H9 (cell line): Measurements from ENCODE around the gene SYCE3. TPM values are rescaled to one million over a fixed set of nuclear protein-coding genes. Genes with fewer than 3 reads are reported as not detected.

ENCODE experiments used
- DNase-seq: peaks from one replicate; pipeline ENCODE4 v3.0.0-alpha.2; 2017
- H2AFZ ChIP-seq: one replicate; pipeline ENCODE4 v1.6.1; 2013; ENCODE audit warnings: mild to moderate bottlenecking, low read length, control low read depth, moderate library complexity
- H2AK5ac ChIP-seq: 2 replicates; pipeline ENCODE4 v1.6.1; 2013; ENCODE audit warnings: low read length, control low read depth, mixed read lengths; ENCODE audit not compliant: insufficient read length
- H2BK120ac ChIP-seq: one replicate; pipeline ENCODE4 v1.6.1; 2013; ENCODE audit warnings: low read depth, mild to moderate bottlenecking, low read length, control low read depth, inconsistent platforms; ENCODE audit not compliant: poor library complexity, severe bottlenecking
- H2BK12ac ChIP-seq: 2 replicates; pipeline ENCODE4 v1.6.1; 2013; ENCODE audit warnings: low read length, control low read depth, mixed read lengths, low read depth; ENCODE audit not compliant: insufficient read length
- H2BK15ac ChIP-seq: 2 replicates; pipeline ENCODE4 v1.6.1; 2013; ENCODE audit warnings: low read depth, low read length, control low read depth
- H2BK20ac ChIP-seq: one replicate; pipeline ENCODE4 v1.6.1; 2013; ENCODE audit warnings: low read depth, mild to moderate bottlenecking, low read length, control low read depth, inconsistent platforms; ENCODE audit not compliant: poor library complexity, severe bottlenecking
- H2BK5ac ChIP-seq: 2 replicates; pipeline ENCODE4 v1.6.1; 2013; ENCODE audit warnings: low read length, control low read depth, mixed read lengths; ENCODE audit not compliant: insufficient read length
- H3K14ac ChIP-seq: 2 replicates; pipeline ENCODE4 v1.6.1; 2013; ENCODE audit warnings: low read length, control low read depth; ENCODE audit not compliant: insufficient read depth
- H3K18ac ChIP-seq: 2 replicates; pipeline ENCODE4 v1.6.1; 2013; ENCODE audit warnings: low read depth, mild to moderate bottlenecking, mixed read lengths, low read length, control low read depth; ENCODE audit not compliant: insufficient read length
- H3K23ac ChIP-seq: 2 replicates; pipeline ENCODE4 v1.6.1; 2013; ENCODE audit warnings: low read length, control low read depth, mixed read lengths, low read depth; ENCODE audit not compliant: insufficient read length
- H3K23me2 ChIP-seq: 2 replicates; pipeline ENCODE4 v1.6.1; 2013; ENCODE audit warnings: low read depth, mild to moderate bottlenecking, mixed read lengths, low read length, control low read depth; ENCODE audit not compliant: insufficient read length, poor library complexity, severe bottlenecking
- H3K27ac ChIP-seq: 2 replicates; pipeline ENCODE4 v1.5.1; 2013; ENCODE audit warnings: low read length, control low read depth, mixed read lengths, low read depth; ENCODE audit not compliant: insufficient read length
- H3K27me3 ChIP-seq: 2 replicates; pipeline ENCODE4 v1.6.1; 2013; ENCODE audit warnings: low read length, control low read depth, inconsistent platforms; ENCODE audit not compliant: insufficient read depth
- H3K4ac ChIP-seq: 2 replicates; pipeline ENCODE4 v1.6.1; 2013; ENCODE audit warnings: low read depth, mild to moderate bottlenecking, control low read depth, inconsistent platforms, low read length, moderate library complexity
- H3K4me1 ChIP-seq: 2 replicates; pipeline ENCODE4 v1.6.1; 2013; ENCODE audit warnings: low read length, control low read depth, inconsistent platforms; ENCODE audit not compliant: insufficient read depth
- H3K4me2 ChIP-seq: 2 replicates; pipeline ENCODE4 v1.6.1; 2013; ENCODE audit warnings: low read length, control low read depth, mixed read lengths; ENCODE audit not compliant: insufficient read length, insufficient read depth
- H3K56ac ChIP-seq: 2 replicates; pipeline ENCODE4 v1.6.1; 2013; ENCODE audit warnings: low read depth, mild to moderate bottlenecking, mixed read lengths, low read length, control low read depth; ENCODE audit not compliant: insufficient read length
- H3K79me1 ChIP-seq: 2 replicates; pipeline ENCODE4 v1.6.1; 2013; ENCODE audit warnings: low read depth, mild to moderate bottlenecking, moderate library complexity, low read length, control low read depth, inconsistent platforms; ENCODE audit not compliant: insufficient read depth, poor library complexity, severe bottlenecking
- H3K79me2 ChIP-seq: 2 replicates; pipeline ENCODE4 v1.6.1; 2013; ENCODE audit warnings: low read length, control low read depth, inconsistent platforms; ENCODE audit not compliant: insufficient read depth
- H3K9ac ChIP-seq: 2 replicates; pipeline ENCODE4 v1.6.1; 2013; ENCODE audit warnings: low read length, control low read depth, mixed read lengths; ENCODE audit not compliant: insufficient read length; ENCODE audit errors: extremely low read depth
- H3K9me3 ChIP-seq: one replicate; pipeline ENCODE4 v1.6.1; 2013; ENCODE audit warnings: low read depth, low read length, inconsistent platforms; ENCODE audit not compliant: control insufficient read depth
- H3T11ph ChIP-seq: one replicate; pipeline ENCODE4 v1.6.1; 2013; ENCODE audit warnings: mild to moderate bottlenecking, low read length, control low read depth, inconsistent platforms
- H4K20me1 ChIP-seq: one replicate; pipeline ENCODE4 v1.6.1; 2013; ENCODE audit not compliant: control insufficient read depth, insufficient read length, insufficient read depth
- H4K5ac ChIP-seq: 2 replicates; pipeline ENCODE4 v1.6.1; 2013; ENCODE audit warnings: low read depth, mild to moderate bottlenecking, mixed read lengths, low read length, control low read depth; ENCODE audit not compliant: insufficient read length
- H4K8ac ChIP-seq: replicated peaks from 2 replicates; pipeline ENCODE4 v1.6.1; 2013; ENCODE audit warnings: low read length, control low read depth, mixed read lengths, low read depth; ENCODE audit not compliant: insufficient read length
- H4K91ac ChIP-seq: 2 replicates; pipeline ENCODE4 v1.6.1; 2013; ENCODE audit warnings: low read depth, mild to moderate bottlenecking, moderate library complexity, mixed read lengths, low read length, control low read depth; ENCODE audit not compliant: insufficient read length
- H3K27ac Mint-ChIP-seq, 3 experiments: 2 replicates in 2 of 3; 3 replicates in 1 of 3; pipeline ENCODE4 v1.8.0; 2020 to 2021; ENCODE audit warnings: mixed read lengths in 3 of 3, mild to moderate bottlenecking in 1 of 3, moderate library complexity in 1 of 3
- H3K27me3 Mint-ChIP-seq: 2 replicates; pipeline ENCODE4 v1.8.0; 2021; ENCODE audit warnings: low read depth, mild to moderate bottlenecking, moderate library complexity, mixed read lengths
- H3K36me3 Mint-ChIP-seq, 3 experiments: 2 replicates in 2 of 3; 3 replicates in 1 of 3; pipeline ENCODE4 v1.8.0; 2020 to 2021; ENCODE audit warnings: low read depth in 3 of 3, mixed read lengths in 3 of 3; ENCODE audit not compliant: insufficient read depth in 1 of 3
- H3K4me1 Mint-ChIP-seq, 2 experiments: 2 replicates each; pipeline ENCODE4 v1.8.0; 2020; ENCODE audit warnings: mixed read lengths in 2 of 2
- H3K4me3 Mint-ChIP-seq, 2 experiments: 2 replicates in 1 of 2; 3 replicates in 1 of 2; pipeline ENCODE4 v1.8.0; 2020 to 2021; ENCODE audit warnings: mild to moderate bottlenecking in 2 of 2, mixed read lengths in 2 of 2, moderate library complexity in 1 of 2
- H3K9me3 Mint-ChIP-seq, 2 experiments: 2 replicates in 1 of 2; 3 replicates in 1 of 2; pipeline ENCODE4 v1.8.0; 2020; ENCODE audit warnings: mild to moderate bottlenecking in 2 of 2, mixed read lengths in 2 of 2, moderate library complexity in 1 of 2
- CTCF ChIP-seq: fragments of 200-600 bp; sonication (generic); conservative IDR thresholded peaks from 3 replicates; pipeline ENCODE4 v1.8.0; 2021; ENCODE audit warnings: antibody characterized with exemption, mild to moderate bottlenecking
- WGBS: extraction: QIAGEN DNeasy Blood & Tissue Kit; methylation state at CpG from one replicate; pipeline ENCODE4 v1.1.7; 2013; ENCODE audit warnings: missing lambda C conversion rate, low lambda C conversion rate, mixed read lengths; ENCODE audit not compliant: insufficient read length; ENCODE audit errors: extremely low coverage; 5-methylcytosine and 5-hydroxymethylcytosine counted together
- total RNA-seq: library from RNA; stranded (reverse); gene quantifications from 2 replicates; pipeline ENCODE4 v1.2.1, GENCODE V29; 2021

The SYCE3 gene
- total RNA-seq, 1 experiment from 2014 or later, result 0.85 TPM

- H3K23me2 ChIP-seq, result no peaks in the 10 kb centered on the region
- WGBS, result no CpG with 5 or more reads among the region's 18 CpGs
- no peak overlapping the region for H3K4me3 Mint-ChIP-seq
- no peak overlapping the region for H3K27ac ChIP-seq
- H3K9ac ChIP-seq, result no peak overlapping the region
- H3K79me2 ChIP-seq, result no peaks in the 10 kb centered on the region
- no peak for TF ChIP-seq CTCF
- no peak overlapping the region for H3K4ac ChIP-seq
- H3K36me3 Mint-ChIP-seq, result peaks cover 4 to 61% (median 54%) of the 10 kb centered on the region in 3 experiments
- no peaks in the 10 kb centered on the region for H4K20me1 ChIP-seq
- H3K4me1 Mint-ChIP-seq, result 0 out of 4 replicates have a peak, but pooled peaks cover 0 to 6% of the 10 kb centered on the region in 2 experiments
- H2AFZ ChIP-seq, result no peak overlapping the region
- H3K9me3 ChIP-seq, result no peaks in the 10 kb centered on the region
- no peak overlapping the region for H2BK15ac ChIP-seq
- H3T11ph ChIP-seq, result no peak overlapping the region
- peaks cover 2% of the 10 kb centered on the region; the same call in 1 of the 2 replicates for H3K4me1 ChIP-seq
- H2AK5ac ChIP-seq, result no peak overlapping the region
- H2BK20ac ChIP-seq, result no peak overlapping the region
- no peak overlapping the region for H4K5ac ChIP-seq
- H3K9me3 Mint-ChIP-seq, result no peaks in the 10 kb centered on the region
- H3K79me1 ChIP-seq, result peaks cover 4% of the 10 kb centered on the region
- H3K56ac ChIP-seq, result no peak overlapping the region
- peak overlapping the region in 1 of 3 experiments; percentile 70; a peak in 3 of 7 replicates for H3K27ac Mint-ChIP-seq
- no peak overlapping the region for H3K18ac ChIP-seq
- H2BK5ac ChIP-seq, result no peak overlapping the region
- H3K14ac ChIP-seq, result no peak overlapping the region; the same call in 1 of the 2 replicates
- no peak overlapping the region for H4K8ac ChIP-seq
- H4K91ac ChIP-seq, result no peak overlapping the region
- H2BK120ac ChIP-seq, result no peak overlapping the region
- no peaks in the 10 kb centered on the region for H3K27me3 ChIP-seq
- no peak for DNase-seq
- no peak overlapping the region for H3K23ac ChIP-seq
- H2BK12ac ChIP-seq, result no peak overlapping the region
- H3K4me2 ChIP-seq, result no peak overlapping the region
- H3K27me3 Mint-ChIP-seq, result no peaks in the 10 kb centered on the region; the same call in 1 of the 2 replicates
Observed at GRCh38 chr22:50576806-50577696, 14.3 kb upstream of the SYCE3 start.
